ENCODE measurements around the gene IL10RB. TPM values are rescaled to one million over a fixed set of nuclear protein-coding genes. Genes with fewer than 3 reads are reported as not detected.

Gene IL10RB
- total and polyA plus RNA-seq, 10 of the 15 experiments (the other 5 are each of a cell fraction or from before 2014, with no cell fraction given), result 15.0 to 55.1 (median 34.9) TPM

DNA sequence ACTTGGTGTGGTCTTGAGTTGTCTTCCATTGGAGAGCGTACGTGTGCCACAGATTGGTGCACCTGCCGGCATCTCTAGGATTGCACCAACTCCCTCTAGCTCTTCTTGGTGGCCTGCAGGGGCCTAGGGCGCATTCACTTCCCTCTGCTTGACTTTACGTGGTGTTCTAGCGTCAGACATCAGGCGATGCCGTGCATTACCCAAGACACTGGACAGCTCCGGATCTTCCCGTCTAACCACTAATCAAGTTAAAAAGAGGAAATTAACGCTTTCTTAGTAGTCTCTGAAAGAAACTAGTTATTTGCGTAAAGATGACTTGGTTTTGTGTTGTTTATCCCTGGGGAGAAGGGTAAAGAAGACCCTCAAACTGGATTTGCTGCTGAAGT, 510 bp upstream of the IL10RB start (continued):
- TF ChIP-seq, protein P1, sequence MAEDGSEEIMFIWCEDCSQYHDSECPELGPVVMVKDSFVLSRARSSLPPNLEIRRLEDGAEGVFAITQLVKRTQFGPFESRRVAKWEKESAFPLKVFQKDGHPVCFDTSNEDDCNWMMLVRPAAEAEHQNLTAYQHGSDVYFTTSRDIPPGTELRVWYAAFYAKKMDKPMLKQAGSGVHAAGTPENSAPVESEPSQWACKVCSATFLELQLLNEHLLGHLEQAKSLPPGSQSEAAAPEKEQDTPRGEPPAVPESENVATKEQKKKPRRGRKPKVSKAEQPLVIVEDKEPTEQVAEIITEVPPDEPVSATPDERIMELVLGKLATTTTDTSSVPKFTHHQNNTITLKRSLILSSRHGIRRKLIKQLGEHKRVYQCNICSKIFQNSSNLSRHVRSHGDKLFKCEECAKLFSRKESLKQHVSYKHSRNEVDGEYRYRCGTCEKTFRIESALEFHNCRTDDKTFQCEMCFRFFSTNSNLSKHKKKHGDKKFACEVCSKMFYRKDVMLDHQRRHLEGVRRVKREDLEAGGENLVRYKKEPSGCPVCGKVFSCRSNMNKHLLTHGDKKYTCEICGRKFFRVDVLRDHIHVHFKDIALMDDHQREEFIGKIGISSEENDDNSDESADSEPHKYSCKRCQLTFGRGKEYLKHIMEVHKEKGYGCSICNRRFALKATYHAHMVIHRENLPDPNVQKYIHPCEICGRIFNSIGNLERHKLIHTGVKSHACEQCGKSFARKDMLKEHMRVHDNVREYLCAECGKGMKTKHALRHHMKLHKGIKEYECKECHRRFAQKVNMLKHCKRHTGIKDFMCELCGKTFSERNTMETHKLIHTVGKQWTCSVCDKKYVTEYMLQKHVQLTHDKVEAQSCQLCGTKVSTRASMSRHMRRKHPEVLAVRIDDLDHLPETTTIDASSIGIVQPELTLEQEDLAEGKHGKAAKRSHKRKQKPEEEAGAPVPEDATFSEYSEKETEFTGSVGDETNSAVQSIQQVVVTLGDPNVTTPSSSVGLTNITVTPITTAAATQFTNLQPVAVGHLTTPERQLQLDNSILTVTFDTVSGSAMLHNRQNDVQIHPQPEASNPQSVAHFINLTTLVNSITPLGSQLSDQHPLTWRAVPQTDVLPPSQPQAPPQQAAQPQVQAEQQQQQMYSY (CRISPR knock-in tag; IDR thresholded peaks at IDR 0.05), result no peak
- TF ChIP-seq, protein P2, sequence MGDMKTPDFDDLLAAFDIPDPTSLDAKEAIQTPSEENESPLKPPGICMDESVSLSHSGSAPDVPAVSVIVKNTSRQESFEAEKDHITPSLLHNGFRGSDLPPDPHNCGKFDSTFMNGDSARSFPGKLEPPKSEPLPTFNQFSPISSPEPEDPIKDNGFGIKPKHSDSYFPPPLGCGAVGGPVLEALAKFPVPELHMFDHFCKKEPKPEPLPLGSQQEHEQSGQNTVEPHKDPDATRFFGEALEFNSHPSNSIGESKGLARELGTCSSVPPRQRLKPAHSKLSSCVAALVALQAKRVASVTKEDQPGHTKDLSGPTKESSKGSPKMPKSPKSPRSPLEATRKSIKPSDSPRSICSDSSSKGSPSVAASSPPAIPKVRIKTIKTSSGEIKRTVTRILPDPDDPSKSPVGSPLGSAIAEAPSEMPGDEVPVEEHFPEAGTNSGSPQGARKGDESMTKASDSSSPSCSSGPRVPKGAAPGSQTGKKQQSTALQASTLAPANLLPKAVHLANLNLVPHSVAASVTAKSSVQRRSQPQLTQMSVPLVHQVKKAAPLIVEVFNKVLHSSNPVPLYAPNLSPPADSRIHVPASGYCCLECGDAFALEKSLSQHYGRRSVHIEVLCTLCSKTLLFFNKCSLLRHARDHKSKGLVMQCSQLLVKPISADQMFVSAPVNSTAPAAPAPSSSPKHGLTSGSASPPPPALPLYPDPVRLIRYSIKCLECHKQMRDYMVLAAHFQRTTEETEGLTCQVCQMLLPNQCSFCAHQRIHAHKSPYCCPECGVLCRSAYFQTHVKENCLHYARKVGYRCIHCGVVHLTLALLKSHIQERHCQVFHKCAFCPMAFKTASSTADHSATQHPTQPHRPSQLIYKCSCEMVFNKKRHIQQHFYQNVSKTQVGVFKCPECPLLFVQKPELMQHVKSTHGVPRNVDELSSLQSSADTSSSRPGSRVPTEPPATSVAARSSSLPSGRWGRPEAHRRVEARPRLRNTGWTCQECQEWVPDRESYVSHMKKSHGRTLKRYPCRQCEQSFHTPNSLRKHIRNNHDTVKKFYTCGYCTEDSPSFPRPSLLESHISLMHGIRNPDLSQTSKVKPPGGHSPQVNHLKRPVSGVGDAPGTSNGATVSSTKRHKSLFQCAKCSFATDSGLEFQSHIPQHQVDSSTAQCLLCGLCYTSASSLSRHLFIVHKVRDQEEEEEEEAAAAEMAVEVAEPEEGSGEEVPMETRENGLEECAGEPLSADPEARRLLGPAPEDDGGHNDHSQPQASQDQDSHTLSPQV (IDR thresholded peaks at IDR 0.05), result no peak
- no peak for TF ChIP-seq IKZF1 (conservative IDR thresholded peaks at IDR 0.05)
- no peak for TF ChIP-seq YBX1 (IDR thresholded peaks at IDR 0.05)
- TF ChIP-seq SUZ12 (IDR thresholded peaks at IDR 0.05; ENCODE audit: unreplicated experiment), result no peak
- TF ChIP-seq SIN3A (IDR thresholded peaks at IDR 0.05; ENCODE audit: low read depth, low read length), result peak; percentile 71; the same call in 1 of the 2 replicates
- TF ChIP-seq TCF7 (IDR thresholded peaks at IDR 0.05; ENCODE audit: borderline replicate concordance), result no peak
- peak; percentile 42; the same call in 1 of the 2 replicates for TF ChIP-seq SMC3 (IDR thresholded peaks at IDR 0.05; ENCODE audit: borderline replicate concordance, low read length)
- TF ChIP-seq SREBF1 (IDR thresholded peaks at IDR 0.05; ENCODE audit: low read length), result peak; percentile 25; the same call in 1 of the 2 replicates
- no peak for TF ChIP-seq NR2C1 (IDR thresholded peaks at IDR 0.05)
- no peak for TF ChIP-seq ZNF622 (IDR thresholded peaks at IDR 0.05)
- TF ChIP-seq, protein P3, sequence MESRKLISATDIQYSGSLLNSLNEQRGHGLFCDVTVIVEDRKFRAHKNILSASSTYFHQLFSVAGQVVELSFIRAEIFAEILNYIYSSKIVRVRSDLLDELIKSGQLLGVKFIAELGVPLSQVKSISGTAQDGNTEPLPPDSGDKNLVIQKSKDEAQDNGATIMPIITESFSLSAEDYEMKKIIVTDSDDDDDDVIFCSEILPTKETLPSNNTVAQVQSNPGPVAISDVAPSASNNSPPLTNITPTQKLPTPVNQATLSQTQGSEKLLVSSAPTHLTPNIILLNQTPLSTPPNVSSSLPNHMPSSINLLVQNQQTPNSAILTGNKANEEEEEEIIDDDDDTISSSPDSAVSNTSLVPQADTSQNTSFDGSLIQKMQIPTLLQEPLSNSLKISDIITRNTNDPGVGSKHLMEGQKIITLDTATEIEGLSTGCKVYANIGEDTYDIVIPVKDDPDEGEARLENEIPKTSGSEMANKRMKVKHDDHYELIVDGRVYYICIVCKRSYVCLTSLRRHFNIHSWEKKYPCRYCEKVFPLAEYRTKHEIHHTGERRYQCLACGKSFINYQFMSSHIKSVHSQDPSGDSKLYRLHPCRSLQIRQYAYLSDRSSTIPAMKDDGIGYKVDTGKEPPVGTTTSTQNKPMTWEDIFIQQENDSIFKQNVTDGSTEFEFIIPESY (IDR thresholded peaks at IDR 0.05), result no peak
- TF ChIP-seq NR2F1 (conservative IDR thresholded peaks at IDR 0.05), result no peak
- TF ChIP-seq, protein P4, sequence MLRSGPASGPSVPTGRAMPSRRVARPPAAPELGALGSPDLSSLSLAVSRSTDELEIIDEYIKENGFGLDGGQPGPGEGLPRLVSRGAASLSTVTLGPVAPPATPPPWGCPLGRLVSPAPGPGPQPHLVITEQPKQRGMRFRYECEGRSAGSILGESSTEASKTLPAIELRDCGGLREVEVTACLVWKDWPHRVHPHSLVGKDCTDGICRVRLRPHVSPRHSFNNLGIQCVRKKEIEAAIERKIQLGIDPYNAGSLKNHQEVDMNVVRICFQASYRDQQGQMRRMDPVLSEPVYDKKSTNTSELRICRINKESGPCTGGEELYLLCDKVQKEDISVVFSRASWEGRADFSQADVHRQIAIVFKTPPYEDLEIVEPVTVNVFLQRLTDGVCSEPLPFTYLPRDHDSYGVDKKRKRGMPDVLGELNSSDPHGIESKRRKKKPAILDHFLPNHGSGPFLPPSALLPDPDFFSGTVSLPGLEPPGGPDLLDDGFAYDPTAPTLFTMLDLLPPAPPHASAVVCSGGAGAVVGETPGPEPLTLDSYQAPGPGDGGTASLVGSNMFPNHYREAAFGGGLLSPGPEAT (IDR thresholded peaks at IDR 0.05; ENCODE audit: low read depth), result 0 out of 2 replicates have a peak, but pooled peaks have one; percentile 20
- peak; percentile 64; the same call in 1 of the 2 replicates for TF ChIP-seq MXI1 (IDR thresholded peaks at IDR 0.05; ENCODE audit: low read depth, low read length)
- peak; percentile 54; the same call in 1 of the 2 replicates for TF ChIP-seq BCL11A (IDR thresholded peaks at IDR 0.05; ENCODE audit: low read depth, low read length)
- no peak for TF ChIP-seq SMAD5 (IDR thresholded peaks at IDR 0.05; ENCODE audit: low read depth)
